BJ (cell line): ENCODE results near the gene PMM2. TPM values are rescaled to one million over a fixed set of nuclear protein-coding genes. Genes with fewer than 3 reads are reported as not detected.

ENCODE experiments used
- CTCF ChIA-PET: fragments of 350-600 bp; formaldehyde crosslinking; extraction: SDS; loops from one replicate; lab custom pipeline; 2021; ENCODE audit warnings: antibody characterized with exemption, inconsistent platforms; lab: Yijun Ruan, JAX
- POLR2A ChIA-PET: fragments of 300-600 bp; sonication (Branson Sonifier 250); formaldehyde crosslinking; extraction: SDS; loops from one replicate; lab custom pipeline; 2021; ENCODE audit warnings: antibody characterized with exemption; lab: Charles Lee
- DNase-seq: peaks from one replicate; pipeline ENCODE4 v3.0.0-alpha.2; 2011; ENCODE audit warnings: low read depth
- H3K27me3 ChIP-seq: 2 replicates; pipeline ENCODE4 v1.6.0; 2011; ENCODE audit warnings: low read length; ENCODE audit not compliant: control insufficient read depth, insufficient read depth
- H3K36me3 ChIP-seq: 2 replicates; pipeline ENCODE4 v1.5.1; 2011; ENCODE audit warnings: low read length; ENCODE audit not compliant: control insufficient read depth, insufficient read depth
- H3K4me3 ChIP-seq: 2 replicates; pipeline ENCODE4 v1.5.1; 2011; ENCODE audit warnings: low read depth, mild to moderate bottlenecking, control low read depth, low read length
- CTCF ChIP-seq: IDR thresholded peaks from 2 replicates; pipeline ENCODE4 v1.5.1; 2011; ENCODE audit warnings: low read depth, mild to moderate bottlenecking, control low read depth, inconsistent platforms, low read length, moderate library complexity; ENCODE audit not compliant: insufficient read depth
- polyA plus RNA-seq: library from polyadenylated mRNA; depleted of rRNA; stranded (reverse); fragments of >200 nt; gene quantifications from 2 replicates; pipeline ENCODE4 v1.2.3, GENCODE V29; 2011

PMM2 gene
- polyA plus RNA-seq, 1 experiment, result 30.4 TPM

DNA sequence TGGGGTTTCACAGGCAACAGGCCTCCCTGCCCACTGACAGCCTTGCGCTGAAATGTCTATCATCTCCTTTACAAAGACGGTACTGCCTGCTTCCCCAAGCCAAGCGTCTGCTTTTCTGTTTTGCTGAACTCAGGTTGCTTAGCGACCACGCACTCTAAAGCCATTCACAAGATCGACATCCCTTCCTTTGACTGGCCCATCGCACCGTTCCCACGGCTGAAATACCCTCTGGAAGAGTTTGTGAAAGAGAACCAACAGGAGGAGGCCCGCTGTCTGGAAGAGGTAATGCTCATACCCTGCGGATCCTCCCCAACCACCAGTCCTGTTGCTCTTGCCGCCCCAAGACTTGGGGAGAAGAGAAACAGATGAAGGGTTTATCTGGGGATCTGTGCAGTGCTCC is 28.9 kb upstream of the PMM2 start:
- TF ChIP-seq CTCF, result no peak
- ChIA-PET POLR2A (no interaction called here), CTCF (no interaction called here)
- DNase-seq, result no peak
- no peaks in the 10 kb centered on the region for H3K36me3 ChIP-seq
- no peak overlapping the region for H3K4me3 ChIP-seq
- no peaks in the 10 kb centered on the region for H3K27me3 ChIP-seq

DNA sequence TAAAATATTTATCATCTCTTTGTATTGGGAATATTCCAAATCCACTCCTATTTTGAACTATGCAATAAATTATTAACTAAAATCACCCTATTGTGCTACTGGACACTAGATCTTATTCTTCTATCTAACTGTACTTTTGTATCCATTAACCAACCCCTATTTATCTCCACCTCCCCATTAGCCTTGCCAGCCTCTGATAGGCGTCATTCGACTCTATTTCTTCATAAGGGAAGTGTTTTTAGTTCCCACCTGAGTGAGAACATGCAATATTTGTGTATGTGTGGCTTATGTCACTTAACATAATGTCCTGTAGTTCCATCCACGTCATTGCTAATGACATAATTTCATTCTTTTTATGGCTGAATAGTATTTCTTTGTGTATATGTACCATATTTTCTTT is 24.1 kb upstream of the PMM2 start:
- Histone ChIP-seq H3K36me3 (no peaks in the 10 kb centered on the region), H3K27me3 (no peaks in the 10 kb centered on the region), H3K4me3 (no peak overlapping the region)
- CTCF ChIA-PET, result no interaction called here
- no peak for DNase-seq
- POLR2A ChIA-PET, result no interaction called here
- no peak for TF ChIP-seq CTCF

GRCh38 chr16:8774208-8774607 is 23.4 kb upstream of the PMM2 start:
- no peak for DNase-seq
- ChIA-PET POLR2A (no interaction called here), CTCF (no interaction called here)
- no peaks in the 10 kb centered on the region for H3K36me3 ChIP-seq
- TF ChIP-seq CTCF, result no peak
- H3K4me3 ChIP-seq, result no peak overlapping the region
- H3K27me3 ChIP-seq, result no peaks in the 10 kb centered on the region

- Histone ChIP-seq H3K4me3 (no peak overlapping the region), H3K27me3 (no peaks in the 10 kb centered on the region), H3K36me3 (no peaks in the 10 kb centered on the region)
- ChIA-PET CTCF (no interaction called here), POLR2A (no interaction called here)
- DNase-seq, result no peak
- no peak for TF ChIP-seq CTCF
These were observed 22.3 kb upstream of the PMM2 start for GRCh38 chr16:8775359-8775758.

DNA sequence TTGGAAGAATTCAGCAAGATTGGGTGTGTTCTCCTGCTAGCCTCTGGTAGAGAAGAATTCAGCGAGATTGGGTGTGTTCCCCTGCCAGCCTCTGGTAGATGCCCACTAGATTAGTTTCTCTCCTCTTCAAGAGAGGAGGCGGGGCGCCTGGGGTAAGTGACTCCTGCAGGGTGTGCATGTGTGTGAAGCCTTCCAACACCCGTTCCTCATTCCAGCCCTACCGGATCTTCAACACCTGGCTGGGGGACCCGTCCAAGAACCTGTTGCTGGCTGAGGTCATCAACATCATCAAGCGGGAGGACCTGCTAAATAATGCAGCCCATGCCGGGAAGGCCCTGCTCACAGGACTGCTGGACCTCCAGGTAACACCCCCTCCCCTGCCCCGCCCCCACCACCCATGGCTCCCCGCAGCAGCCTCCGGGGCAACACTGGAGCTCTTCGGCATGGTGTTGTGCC is 21.5 kb upstream of the PMM2 start:
- DNase-seq, result no peak
- H3K4me3 ChIP-seq, result no peak overlapping the region
- no peak for TF ChIP-seq CTCF
- ChIA-PET CTCF (no interaction called here), POLR2A (no interaction called here)
- no peaks in the 10 kb centered on the region for H3K27me3 ChIP-seq
- H3K36me3 ChIP-seq, result no peaks in the 10 kb centered on the region
